DOHH2 (cell line): ENCODE measurements around the gene PAXX.

Experiments
- H3F3A ChIP-seq: fragments of 200-600 bp; sonication (generic), shearing (Covaris generic); 2 replicates; pipeline ENCODE4 v1.6.0; 2016; ENCODE audit warnings: antibody characterized with exemption, mild to moderate bottlenecking; ENCODE audit not compliant: control insufficient read depth, insufficient read depth
- H3K27ac ChIP-seq: fragments of 200-600 bp; sonication (generic); 2 replicates; pipeline ENCODE4 v1.5.1; 2014; ENCODE audit warnings: low read depth, mild to moderate bottlenecking, low read length, moderate library complexity
- H3K27me3 ChIP-seq: fragments of 200-600 bp; sonication (generic); 2 replicates; pipeline ENCODE4 v1.6.1; 2014; ENCODE audit warnings: mild to moderate bottlenecking, low read length, mixed read lengths; ENCODE audit not compliant: control insufficient read depth
- H3K36me3 ChIP-seq: fragments of 200-600 bp; sonication (generic); 2 replicates; pipeline ENCODE4 v1.6.1; 2014; ENCODE audit warnings: mild to moderate bottlenecking, low read length, moderate library complexity, mixed read lengths; ENCODE audit not compliant: control insufficient read depth
- H3K4me1 ChIP-seq: fragments of 200-600 bp; sonication (generic); 2 replicates; pipeline ENCODE4 v1.6.1; 2014; ENCODE audit warnings: mild to moderate bottlenecking, low read length, mixed read lengths; ENCODE audit not compliant: control insufficient read depth
- H3K4me2 ChIP-seq: fragments of 200-600 bp; sonication (generic); 2 replicates; pipeline ENCODE4 v1.6.0; 2014; ENCODE audit warnings: mild to moderate bottlenecking, low read length, moderate library complexity
- H3K4me3 ChIP-seq: fragments of 200-600 bp; sonication (generic); 2 replicates; pipeline ENCODE4 v1.5.1; 2014; ENCODE audit warnings: mild to moderate bottlenecking, low read length, mixed read lengths
- H3K79me2 ChIP-seq: fragments of 200-600 bp; sonication (generic); 2 replicates; pipeline ENCODE4 v1.6.1; 2014; ENCODE audit warnings: mild to moderate bottlenecking, low read length, mixed read lengths; ENCODE audit not compliant: control insufficient read depth
- H3K9me2 ChIP-seq: fragments of 200-600 bp; sonication (generic); replicated peaks from 2 replicates; pipeline ENCODE4 v1.6.1; 2014; ENCODE audit warnings: mild to moderate bottlenecking, low read length, mixed read lengths; ENCODE audit not compliant: control insufficient read depth
- H3K9me3 ChIP-seq: fragments of 200-600 bp; sonication (generic); 2 replicates; pipeline ENCODE4 v1.6.1; 2014; ENCODE audit warnings: antibody characterized with exemption, low read length, mixed read lengths; ENCODE audit not compliant: control insufficient read depth, insufficient read depth
- H4K20me1 ChIP-seq: fragments of 200-600 bp; sonication (generic); 2 replicates; pipeline ENCODE4 v1.6.0; 2014; ENCODE audit warnings: low read depth, mild to moderate bottlenecking, antibody characterized with exemption, low read length, moderate library complexity; ENCODE audit not compliant: control insufficient read depth, insufficient read depth
- EZH2phosphoT487 ChIP-seq: fragments of 200-600 bp; sonication (generic); IDR thresholded peaks from 2 replicates; pipeline ENCODE4 v1.6.1; 2017; ENCODE audit warnings: borderline replicate concordance, mild to moderate bottlenecking, antibody characterized with exemption, low read length, moderate library complexity, mixed read lengths
- TF ChIP-seq, protein P1 (sequence below): fragments of 200-600 bp; sonication (generic); IDR thresholded peaks from one replicate; pipeline ENCODE4 v1.5.1; 2014; ENCODE audit warnings: antibody characterized with exemption, mild to moderate bottlenecking, low read depth, low read length; ENCODE audit not compliant: poor library complexity, severe bottlenecking

PAXX gene

DNA sequence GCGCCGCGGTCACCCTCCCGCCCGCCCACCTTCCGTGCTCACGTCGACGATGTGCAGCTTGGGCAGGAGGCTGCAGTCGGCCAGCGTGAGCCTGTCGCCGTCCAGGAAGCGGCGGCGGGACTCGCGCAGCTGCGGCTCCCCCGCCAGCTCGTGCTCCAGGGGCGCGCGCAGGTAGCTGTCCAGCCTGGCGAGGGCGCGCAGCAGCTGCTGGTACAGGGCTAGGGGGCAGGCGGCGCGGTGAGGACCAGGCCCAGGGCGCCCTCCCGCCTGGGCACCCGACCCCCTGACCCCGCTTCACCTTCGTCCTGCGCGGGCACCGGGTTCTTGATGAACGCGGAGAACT, 2.6 kb downstream of the PAXX start:
- Histone ChIP-seq H3K27ac (no peak overlapping the region), H3K4me1 (peaks cover 33% of the 10 kb centered on the region), H3K4me2 (no peak overlapping the region), H4K20me1 (peaks cover 7% of the 10 kb centered on the region; the same call in 1 of the 2 replicates), H3K4me3 (no peak overlapping the region), H3F3A (no peaks in the 10 kb centered on the region), H3K79me2 (peaks cover 10% of the 10 kb centered on the region), H3K9me2 (no peaks in the 10 kb centered on the region), H3K9me3 (no peaks in the 10 kb centered on the region), H3K27me3 (peaks cover 36% of the 10 kb centered on the region), H3K36me3 (peaks cover 8% of the 10 kb centered on the region)
- TF ChIP-seq, protein P1, sequence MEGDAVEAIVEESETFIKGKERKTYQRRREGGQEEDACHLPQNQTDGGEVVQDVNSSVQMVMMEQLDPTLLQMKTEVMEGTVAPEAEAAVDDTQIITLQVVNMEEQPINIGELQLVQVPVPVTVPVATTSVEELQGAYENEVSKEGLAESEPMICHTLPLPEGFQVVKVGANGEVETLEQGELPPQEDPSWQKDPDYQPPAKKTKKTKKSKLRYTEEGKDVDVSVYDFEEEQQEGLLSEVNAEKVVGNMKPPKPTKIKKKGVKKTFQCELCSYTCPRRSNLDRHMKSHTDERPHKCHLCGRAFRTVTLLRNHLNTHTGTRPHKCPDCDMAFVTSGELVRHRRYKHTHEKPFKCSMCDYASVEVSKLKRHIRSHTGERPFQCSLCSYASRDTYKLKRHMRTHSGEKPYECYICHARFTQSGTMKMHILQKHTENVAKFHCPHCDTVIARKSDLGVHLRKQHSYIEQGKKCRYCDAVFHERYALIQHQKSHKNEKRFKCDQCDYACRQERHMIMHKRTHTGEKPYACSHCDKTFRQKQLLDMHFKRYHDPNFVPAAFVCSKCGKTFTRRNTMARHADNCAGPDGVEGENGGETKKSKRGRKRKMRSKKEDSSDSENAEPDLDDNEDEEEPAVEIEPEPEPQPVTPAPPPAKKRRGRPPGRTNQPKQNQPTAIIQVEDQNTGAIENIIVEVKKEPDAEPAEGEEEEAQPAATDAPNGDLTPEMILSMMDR, result no peak
- no peak for TF ChIP-seq EZH2phosphoT487

DNA sequence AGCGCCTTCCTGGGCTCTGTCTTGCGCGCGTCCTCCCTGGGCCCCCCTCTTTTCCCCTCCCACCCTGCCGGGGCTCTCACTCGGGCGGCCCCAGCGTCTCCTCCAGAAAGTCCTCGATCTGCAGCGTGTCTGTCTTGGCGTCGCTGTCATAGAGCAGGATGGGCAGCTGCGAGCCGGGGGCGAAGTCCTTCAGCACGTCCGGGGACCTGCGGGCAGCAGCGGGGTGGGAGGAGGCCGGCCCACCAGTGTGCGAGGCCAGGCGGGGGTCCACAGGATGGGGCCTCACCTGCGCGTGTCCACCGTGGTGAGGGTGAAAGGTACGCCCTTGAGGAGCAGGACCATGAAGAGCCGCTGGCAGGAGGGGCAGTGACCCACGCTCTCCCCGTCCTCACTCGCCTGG, 3.1 kb downstream of the PAXX start:
- no peak for TF ChIP-seq EZH2phosphoT487
- TF ChIP-seq, protein P1, result no peak
- H3K4me3 ChIP-seq, result no peak overlapping the region
- H3K27ac ChIP-seq, result no peak overlapping the region
- peaks cover 38% of the 10 kb centered on the region for H3K4me1 ChIP-seq
- no peaks in the 10 kb centered on the region for H3K9me3 ChIP-seq
- no peak overlapping the region for H3K4me2 ChIP-seq
- H3F3A ChIP-seq, result no peaks in the 10 kb centered on the region
- H3K79me2 ChIP-seq, result peaks cover 10% of the 10 kb centered on the region
- no peaks in the 10 kb centered on the region for H3K9me2 ChIP-seq
- H3K27me3 ChIP-seq, result peaks cover 31% of the 10 kb centered on the region
- H4K20me1 ChIP-seq, result peaks cover 7% of the 10 kb centered on the region; the same call in 1 of the 2 replicates
- H3K36me3 ChIP-seq, result peaks cover 8% of the 10 kb centered on the region

DNA sequence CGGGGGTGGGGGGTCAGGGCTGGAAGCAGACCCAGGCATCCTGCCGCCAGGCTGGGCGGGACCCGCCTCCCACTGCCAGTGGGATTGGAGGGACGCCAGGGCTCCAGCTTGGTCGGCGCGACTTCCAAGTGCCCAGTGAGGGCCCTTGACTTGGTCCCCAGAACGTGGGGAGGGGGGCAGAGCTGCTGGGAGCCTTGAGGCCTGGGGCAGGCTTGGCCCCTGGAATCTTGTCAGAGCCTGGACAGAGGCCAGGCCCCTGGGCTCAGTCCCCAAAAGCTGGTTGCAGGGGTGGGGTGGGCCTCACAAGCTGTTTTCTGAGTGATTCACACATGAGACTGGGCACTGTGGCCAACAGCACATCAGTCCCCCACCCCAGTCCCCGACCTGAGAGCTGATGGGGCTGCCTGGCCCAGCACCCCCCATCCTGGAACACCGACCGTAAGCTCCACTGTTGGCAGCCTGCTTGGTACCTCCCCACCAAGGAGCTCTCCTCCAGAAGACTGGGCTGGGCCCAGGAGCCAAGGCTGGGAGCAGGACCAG, 3.6 kb downstream of the PAXX start:
- no peak overlapping the region for H3K4me3 ChIP-seq
- H3K9me2 ChIP-seq, result no peaks in the 10 kb centered on the region
- peaks cover 42% of the 10 kb centered on the region for H3K4me1 ChIP-seq
- no peaks in the 10 kb centered on the region for H3K9me3 ChIP-seq
- H3K4me2 ChIP-seq, result peak overlapping the region; percentile 38
- peaks cover 28% of the 10 kb centered on the region for H3K27me3 ChIP-seq
- peaks cover 7% of the 10 kb centered on the region; the same call in 1 of the 2 replicates for H4K20me1 ChIP-seq
- peaks cover 10% of the 10 kb centered on the region for H3K79me2 ChIP-seq
- no peaks in the 10 kb centered on the region for H3F3A ChIP-seq
- no peak overlapping the region for H3K27ac ChIP-seq
- H3K36me3 ChIP-seq, result peaks cover 8% of the 10 kb centered on the region
- no peak for TF ChIP-seq EZH2phosphoT487
- TF ChIP-seq, protein P1, result no peak
